Measurements from ENCODE around the gene LFNG.

LFNG gene

DNA sequence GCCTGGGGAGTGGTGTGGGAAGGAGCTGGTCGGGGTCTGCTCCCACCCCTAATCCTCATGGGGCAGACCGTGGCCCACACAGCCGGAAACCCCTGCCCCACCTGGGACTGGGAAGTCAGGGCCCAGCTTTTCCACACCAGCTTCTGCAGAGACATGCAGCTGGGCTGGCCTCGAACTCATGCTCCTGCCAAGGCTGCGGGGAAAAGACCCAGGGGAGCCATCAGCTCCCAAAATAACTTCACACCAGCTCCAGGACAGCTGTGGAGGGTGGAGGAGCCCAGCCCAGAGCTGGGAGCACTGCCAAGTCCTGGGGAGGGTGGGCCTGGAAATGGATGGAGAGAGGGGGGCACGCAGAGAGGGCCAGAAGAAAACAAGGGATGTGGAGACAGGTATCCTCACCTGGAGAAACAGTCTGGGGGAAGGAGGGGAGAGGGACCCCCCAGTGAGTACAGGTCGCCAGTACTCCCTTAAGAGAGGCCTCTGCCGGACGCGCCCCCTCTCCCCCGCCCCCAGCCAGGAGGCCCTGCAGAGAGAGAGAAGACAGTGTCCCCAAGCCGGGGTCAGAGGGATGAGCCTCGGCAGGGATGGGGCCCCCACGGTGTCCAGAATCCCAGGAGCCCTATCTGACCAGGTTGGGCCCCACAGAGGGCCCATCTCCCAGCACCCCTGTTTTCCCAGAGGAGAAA lies 31.8 kb upstream of the LFNG start:
- no peak for DNase-seq

DNA sequence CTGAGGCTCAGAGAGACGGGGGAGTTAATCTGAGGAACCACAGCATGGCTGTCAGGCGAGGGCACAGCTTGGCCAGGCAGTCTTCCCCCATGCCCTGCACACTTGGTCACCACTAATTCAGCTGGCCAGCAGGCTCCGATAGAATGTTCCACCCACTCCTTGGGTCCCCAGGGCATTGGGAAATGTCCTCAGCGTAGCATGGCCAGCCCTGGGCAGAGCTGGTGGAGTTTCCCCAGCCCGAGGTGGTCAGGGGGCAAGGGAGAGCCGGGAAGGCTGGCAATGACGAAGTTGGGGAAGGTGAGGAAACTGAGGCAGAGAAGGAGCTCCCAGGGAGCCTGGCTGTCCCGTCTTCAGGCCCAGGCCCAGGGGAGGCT lies 31.3 kb upstream of the LFNG start:
- DNase-seq = no peak

DNA sequence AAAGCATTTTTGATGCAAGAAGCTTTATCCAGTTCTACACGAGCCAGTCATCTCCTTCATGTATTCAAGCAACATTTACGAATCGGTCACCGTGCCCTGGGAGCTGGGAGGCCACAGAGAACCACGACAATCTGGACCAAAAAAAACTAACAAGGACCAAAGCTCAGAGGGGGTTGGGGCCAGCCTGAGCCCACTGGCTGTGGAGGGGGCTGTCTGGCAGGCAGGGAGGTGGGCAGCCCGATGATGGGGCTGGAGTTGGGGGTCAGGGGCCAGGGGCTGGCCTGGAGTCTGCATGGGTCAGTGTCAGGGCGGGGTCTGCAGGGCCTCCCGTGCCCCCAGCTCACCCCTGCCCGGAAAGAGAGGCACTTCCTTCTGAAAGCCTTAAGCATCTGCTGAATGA lies 30.9 kb upstream of the LFNG start:
- DNase-seq = no peak

DNA sequence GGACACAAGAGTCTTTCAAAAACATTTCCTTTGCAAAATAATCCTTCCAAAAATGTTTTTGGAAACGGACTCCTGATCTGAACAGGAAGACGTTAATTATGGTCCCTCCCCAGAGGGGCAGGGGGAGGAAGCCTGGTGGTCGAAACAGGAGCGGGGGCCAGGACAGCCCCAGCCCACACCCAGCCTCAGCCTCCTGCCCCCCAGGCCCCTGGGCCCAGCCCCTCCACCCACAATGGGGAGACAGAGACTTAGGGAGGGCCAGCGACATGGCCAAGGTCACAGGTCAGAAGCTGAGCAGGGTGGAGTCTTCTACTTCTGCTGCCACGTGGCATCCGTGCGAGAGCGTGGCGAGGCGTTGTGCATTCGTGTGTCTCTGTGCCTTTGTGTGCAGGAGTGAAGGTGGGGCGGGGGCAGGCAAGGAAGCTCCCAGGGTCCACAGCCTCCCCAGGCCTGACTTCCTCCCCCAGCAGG lies 29.4 kb upstream of the LFNG start:
- DNase-seq = no peak

DNA sequence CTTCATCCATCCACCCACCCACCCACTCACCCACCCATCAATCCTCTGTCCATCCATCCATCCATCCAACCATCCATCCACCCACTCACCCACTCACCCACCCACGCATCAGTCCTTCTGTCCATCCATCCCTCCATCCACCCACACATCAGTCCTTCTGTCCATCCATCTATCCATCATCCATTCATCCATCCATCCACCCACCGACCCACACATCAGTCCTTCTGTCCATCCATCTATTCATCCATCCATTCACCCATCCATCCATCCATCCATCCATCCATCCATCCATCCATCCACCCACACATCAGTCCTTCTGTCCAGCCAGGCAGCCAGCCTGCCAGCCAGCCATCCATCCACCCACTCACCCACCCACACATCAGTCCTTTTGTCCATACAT lies 27.5 kb upstream of the LFNG start:
- no peak for DNase-seq

DNA sequence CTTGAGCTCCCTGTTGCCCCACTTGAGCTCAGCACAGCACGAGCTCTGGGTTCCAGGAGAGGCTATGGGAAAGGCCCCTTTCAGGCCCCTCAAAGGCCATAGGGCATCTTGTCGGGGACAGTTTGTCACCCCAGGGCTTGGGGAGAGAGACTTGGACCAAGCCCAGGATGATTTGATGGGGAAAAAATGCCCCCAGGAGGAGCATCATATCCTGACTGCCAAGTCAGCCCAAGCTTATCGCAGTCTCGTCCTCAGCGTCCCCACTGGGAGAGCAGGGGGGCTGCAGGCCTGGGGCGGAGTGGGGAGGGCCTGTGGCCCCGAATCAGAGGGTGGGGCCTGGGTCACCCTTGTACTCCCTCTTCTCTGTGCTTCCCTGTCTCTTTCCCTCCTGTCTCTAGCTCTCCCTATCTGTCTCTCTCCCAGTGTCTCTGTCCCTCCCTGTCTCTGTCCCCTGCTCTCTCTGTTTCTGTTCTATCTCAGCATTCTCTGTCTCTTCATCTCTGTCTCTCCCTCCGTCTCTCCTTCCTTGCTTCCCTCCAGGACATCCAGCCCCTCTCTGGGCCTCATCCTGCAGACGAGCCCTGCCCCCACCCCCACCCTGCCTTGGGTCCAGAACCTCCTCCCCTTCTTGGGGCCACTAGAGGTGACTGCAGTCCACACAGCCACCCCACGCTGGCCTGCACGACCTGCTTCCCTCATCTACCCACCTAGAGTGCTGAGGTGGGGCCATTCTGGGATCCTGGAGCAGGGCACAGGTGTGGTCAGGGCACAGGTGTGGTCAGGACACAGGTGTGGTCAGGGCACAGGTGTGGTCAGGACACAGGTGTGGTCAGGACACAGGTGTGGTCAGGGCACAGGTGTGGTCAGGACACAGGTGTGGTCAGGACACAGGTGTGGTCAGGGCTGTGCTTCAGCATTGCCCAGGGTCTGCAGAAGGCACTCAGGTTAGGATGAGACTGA lies 26.1 kb upstream of the LFNG start:
- DNase-seq = no peak

DNA sequence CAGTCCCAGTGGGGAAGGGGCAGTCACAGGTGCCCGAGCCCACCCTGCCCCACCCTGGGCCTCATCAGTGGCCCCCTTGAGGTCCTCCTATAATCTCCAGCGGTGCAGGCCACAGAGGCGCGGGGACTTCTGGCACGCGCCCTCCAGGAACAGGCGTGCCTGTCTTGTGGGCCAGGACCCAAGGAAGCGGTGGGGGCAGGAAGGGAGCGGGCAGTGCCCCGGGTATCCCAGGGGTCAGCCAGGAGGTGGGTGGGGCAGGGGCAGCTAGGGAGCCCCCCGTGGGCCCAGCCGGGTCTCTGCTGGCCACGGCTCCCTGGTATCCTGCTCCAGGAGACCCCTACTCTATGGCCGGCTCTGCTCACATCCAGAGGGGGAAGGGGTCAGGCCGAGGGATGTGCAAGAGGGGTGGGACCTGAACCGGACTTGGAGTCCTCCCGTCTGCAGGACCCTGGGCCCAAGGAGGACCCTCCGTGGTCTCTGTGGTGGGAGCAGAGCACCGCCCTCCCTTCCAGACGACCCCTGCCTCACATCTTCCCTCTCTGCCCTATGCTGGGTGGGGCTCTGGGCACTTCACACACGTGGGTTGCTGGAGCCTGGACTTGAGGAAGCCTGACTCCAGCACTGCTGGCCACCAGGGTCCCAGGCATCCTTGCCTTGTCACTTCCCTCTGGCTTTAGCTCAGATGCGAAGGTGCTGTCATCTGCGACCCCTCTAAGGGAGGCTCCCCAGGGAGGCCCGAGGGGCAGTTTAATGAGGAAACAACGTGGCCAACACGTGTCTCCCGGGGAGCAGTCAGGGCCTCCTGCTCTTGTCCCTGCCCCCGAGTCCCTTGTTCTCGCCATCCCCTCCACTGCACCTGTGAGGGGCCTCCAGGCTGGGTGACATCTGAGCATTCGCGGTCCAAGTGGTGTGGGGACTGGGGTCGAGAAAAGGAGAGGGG lies 25.1 kb upstream of the LFNG start:
- no peak for DNase-seq

DNA sequence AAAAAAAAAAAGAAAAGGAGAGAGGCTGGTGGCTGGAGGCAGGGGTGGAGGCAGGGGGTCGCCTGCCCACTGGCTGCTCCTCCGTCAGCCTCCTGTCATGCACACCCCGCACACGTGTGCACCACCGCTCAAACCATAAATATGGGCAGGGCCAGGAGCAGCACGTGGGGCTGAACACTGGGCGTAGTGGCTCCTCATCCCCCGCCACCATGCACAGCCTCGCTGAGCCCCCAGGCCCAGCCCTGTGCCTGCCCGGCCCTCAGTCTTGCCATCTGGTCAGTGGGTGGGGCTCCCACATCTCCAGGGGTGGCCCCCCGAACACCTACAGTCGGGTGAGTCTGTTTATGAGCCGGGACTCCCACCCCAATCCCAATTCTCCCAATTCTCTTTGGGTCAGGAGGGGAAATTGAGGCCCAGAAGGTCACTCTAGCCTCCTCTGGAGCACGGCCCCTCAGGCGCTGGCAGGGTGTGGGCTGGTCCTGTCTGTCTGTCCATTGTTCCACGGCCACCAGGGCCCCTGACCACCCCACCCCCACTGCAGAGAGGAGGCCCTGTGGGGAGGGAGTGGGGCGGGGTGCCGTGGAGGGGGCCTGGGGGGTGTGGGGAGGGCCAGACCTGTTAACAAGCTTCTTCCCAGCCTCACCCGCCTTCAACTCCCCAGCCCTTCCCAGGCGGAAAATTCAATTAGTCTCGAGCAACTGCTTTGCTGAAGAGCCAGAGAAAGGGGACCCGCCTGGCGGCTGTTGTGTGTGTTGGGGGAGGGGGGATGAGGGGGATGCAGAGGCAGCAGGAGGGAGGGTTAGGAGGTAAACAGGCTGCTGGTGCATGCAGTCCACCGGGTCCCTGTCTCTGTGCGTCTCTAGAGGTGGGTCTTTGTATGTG lies 23.9 kb upstream of the LFNG start:
- DNase-seq = no peak

DNA sequence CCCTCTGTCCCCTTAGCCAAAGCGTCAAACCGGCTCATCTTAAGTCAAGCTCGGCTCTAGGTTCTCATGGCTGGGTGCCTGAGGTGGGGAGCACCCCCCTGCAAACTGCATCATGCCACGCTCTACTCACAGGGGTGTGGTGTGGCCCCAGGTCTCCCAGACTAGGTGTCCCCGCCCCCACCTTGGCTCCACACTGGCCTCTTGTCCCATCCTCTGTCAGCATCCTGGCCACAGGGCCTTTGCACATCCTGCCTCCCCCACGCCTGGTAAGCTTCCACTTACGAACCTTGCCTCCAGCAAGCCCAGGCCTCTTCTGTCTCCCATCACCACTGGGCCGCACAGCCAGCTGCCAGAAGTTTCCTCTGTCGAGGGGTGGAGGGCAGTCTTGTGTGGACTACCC lies 23.2 kb upstream of the LFNG start:
- DNase-seq = no peak

DNA sequence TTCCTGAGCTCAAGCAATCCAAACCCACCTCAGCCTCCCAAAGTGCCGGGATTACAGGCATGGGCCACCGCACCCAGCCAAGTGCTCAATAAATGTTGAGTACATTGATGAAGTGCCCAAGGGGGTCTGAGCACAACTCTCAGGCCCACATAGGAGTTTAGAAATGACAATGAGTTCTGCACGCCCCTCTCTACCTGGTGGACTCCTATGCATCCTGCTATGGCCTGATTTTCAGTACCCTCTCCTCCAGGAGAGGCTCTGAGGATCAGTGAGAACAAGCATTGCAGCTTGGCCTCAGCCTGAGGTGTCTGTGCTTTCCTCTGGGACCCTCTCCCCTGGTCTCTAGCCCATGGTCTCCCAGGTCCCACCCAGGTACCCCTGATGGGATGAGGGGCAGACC lies 22.5 kb upstream of the LFNG start:
- DNase-seq = no peak

DNA sequence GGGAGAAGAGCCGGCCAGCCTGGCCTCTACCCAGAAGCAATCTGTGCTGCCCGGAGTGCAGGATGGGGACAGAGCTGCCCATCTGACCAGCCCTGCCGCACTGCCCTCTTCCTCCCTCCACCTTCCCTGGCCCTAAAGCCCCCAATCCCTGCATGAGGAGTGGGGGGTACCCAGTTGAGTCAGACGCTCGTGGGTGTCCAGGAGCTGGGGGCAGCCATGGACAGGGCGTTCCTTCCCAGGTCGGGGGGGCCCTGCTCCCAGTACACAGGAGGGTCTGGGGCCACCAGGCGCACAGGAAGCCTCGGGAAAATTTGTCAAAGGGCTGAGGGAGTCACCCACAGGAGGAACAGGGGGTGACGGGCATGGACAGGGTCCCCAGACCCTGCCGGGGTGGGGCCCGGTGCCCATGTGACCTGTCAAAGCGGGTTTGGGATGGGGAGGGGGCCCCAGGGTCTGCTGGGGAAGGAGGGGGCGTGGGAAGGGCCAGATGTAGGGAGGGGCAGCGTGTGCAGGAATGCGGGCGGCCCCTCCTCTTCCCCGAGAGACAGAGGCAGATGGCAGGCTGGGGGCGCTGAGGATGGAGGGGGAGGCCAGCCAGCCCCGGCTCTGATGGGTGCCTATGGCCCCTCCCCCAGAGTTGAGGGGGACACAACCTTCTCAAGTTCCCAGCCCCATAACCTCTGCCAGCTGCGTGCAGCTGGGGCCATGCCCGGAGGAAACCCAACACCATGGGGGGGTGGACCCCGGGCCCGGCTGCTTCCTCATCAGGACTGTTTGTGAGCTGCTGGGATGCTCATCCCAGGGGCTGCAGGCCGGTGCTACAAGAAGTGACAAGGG lies 21.9 kb upstream of the LFNG start:
- DNase-seq = no peak

DNA sequence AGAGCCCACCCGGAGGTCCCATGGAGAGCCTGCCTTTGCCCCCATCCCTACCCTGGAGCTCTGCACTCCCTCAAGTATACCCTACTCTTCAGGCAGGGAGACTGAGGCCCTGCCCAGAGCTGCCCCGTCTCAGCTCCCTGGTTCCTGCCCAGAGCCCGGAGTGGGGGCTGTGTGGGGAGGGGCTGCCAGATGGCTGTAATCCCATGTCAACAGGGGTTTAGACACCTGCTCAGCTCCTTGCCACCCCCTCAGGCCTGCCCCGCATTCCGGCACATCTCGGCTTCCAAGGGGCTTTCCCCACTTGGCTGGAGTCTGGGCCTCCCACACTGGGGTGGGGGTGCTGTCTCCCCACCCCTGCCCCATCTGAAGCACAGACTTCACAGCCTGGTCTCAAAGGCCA lies 20.9 kb upstream of the LFNG start:
- no peak for DNase-seq

DNA sequence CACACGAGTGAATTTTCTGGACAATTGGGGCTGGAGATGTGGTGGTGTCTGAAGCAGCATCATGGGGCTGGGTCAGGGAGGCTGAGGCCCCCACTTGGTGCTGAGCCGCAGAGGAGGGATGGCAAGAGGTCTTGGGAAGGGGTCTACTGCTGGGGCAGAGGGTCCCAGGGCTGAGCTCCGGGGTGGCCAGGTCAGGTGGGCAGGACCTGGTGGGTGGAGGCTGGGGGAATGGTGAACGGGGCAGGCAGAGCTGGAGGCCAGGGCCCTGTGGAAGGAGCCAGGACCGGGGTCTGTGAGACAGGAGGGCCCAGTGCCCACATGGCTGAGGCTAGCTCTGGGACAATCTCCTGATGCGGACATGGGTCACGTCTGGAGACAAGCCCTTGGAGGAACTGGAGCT lies 20.4 kb upstream of the LFNG start:
- DNase-seq = no peak

DNA sequence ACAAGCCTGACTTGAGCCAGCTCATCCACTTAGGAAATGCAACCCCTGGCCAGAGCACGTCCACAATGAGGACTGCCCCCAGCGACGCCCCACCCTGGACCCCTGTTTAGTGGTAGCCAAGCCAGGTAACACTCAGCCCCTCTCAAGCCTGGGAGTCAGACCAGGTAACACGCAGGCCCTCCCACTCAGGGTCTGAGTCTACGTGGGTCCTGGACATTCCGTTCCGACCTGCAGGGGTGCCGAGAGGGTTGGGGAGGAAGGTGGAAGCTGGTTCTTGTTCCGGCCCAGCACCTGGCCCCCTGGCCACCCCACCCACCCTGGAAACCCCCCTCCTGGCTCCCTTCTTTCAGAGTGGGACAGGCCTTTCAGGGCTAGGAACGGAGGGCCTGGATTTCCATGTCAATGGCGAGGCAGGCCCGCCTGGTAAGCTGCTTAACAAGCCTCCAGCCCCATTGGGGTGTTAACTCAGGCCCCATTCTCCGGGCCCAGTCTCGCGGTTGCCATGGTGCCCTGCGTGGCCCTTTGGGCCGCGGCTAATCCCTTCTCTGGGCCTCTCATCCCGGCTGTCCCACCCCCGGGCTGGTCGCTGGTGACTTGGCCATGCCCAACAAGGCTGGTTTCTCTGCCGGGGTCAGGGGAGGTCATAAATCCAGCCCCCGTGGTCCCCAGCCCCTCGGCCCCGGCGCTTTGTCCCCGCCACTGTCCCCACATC lies 19.7 kb upstream of the LFNG start:
- DNase-seq = no peak

DNA sequence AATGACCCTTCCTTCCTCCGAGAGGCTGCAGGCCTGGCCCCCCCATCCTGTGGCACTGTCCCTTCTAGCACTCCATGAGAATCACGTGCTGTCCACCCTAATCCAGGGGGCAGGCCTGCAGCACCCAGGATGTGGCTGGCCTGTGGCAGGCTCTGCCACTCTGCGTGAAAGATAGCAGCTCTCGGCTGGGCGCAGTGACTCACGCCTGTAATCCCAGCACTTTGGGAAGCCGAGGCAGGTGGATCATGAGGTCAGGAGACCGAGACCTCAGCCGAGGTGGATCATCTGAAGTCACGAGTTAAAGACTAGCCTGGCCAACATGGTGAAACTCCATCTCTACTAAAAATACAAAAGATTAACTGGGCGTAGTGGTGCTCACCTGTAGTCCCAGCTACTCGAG lies 18.9 kb upstream of the LFNG start:
- no peak for DNase-seq

DNA sequence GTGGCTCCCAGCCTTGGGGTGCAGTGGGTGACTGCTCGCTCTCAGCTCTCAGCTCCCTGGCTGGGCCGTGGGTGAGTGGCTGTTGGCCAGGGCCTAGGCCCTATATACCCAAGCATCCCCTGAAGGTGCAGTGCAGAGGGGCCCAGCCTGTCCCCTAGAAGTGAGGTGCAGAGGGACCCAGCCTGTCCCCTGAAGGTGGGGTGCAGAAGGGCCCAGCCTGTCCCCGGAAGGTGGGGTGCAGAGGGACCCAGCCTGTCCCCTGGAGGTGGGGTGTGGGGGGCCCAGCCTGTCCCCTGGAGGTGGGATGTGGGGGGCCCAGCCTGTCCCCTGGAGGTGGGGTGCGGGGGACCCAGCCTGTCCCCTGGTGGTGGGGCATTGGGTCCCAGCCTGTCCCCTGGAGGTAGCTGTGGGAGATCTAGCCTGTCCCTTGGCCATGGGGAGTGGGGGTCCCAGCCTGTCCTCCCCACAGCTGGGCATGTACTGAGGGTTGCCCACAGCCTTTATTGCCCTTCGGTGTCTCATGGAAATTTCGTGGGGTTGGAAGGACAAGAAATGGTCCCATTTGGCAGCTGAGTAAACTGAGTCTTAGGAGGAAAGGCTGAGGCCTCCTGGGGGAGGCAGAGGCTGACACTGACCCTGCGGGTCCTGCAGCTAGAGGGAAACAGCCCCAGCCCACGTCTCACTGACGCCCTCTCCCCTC lies 17.5 kb upstream of the LFNG start:
- DNase-seq = no peak

DNA sequence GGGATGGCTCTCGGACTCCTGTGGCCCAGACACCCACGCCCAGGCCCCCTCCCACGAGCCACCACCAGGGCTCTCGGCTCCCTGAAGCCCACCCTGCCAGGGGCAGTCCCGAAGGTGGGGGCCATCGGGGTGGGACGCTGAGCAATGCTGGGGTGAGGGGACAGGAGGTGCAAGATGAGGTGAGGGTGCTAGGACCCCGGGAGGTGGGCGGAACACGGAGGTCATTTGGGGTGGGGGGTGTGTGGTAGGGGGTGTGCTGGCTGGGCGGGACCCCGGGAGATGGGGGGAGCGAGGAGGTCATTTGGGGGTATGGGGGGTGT lies 17.0 kb upstream of the LFNG start:
- DNase-seq = no peak

DNA sequence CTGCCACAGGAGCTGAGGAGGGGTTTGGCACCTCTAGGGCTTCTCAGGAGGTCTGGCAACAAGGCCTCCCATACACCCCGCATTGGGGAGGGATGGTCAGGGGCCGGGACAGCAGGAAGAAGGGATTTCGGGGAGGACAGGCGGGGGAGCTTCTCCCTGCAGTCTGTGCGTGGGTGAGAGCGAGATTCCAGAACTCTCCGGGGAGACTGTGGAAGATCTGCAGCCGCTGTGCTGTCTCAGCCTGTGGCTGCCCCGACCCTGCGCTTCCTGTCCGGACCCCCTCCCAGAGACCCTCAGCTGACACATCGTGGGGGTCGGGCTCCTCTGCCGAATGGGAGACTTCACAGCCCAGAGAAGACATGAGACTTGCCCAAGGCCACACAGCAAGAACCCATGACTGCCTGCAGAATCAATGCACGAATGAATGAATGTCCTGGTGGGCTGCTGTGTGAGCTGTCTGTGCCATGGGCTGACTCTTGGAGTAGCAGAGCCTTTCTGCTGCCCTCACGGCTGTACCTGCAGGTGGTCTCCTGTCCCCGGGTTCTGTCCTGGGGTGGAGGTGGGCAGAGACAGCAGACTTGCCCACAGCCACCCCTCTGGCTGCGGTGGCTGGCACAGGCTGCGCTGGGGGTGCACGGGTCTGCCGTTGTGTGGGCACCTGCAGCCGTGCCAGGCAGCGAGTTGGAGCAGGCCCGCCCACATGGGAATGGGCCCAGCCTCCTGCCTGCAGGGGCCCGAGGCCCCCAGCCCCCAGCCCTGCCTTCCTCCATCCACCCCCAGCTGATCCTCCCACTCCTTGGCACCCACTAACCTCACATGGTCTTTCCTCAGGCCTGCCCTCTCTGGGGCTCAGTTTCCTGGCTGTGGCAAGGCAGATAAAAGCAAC lies 16.3 kb upstream of the LFNG start:
- no peak for DNase-seq
